ENCODE results near the gene BAIAP2. TPM values are rescaled to one million over a fixed set of nuclear protein-coding genes. Genes with fewer than 3 reads are reported as not detected.
A peak's percentile ranks its signal among the peaks of the same experiment; 100 is the strongest.

The BAIAP2 gene
- total and polyA plus RNA-seq, 2 donors (not counting 1 experiment from before 2014, with no cell fraction given), result 1.3 to 12.0 TPM

GRCh38 chr17:81036197-81036941 lies 1.4 kb downstream of the BAIAP2 start:
- Histone ChIP-seq H3K27me3 (replicated peaks in 1 of 4; ENCODE audit: control extremely low read depth in 1 of 4, control insufficient read depth in 3 of 4, insufficient read depth in 4 of 4, low read length in 3 of 4) (peaks cover 0 to 62% (median 14%) of the 10 kb centered on the region in 4 experiments), H3K27ac (ENCODE audit: low read length in 2 of 2) (no peak overlapping the region), H2AFZ (ENCODE audit: insufficient read depth, low read depth, low read length, poor library complexity, severe bottlenecking) (no peak overlapping the region), H3K9ac (ENCODE audit: low read length) (no peak overlapping the region), H3K79me2 (ENCODE audit: control insufficient read depth, insufficient read depth, low read length) (no peaks in the 10 kb centered on the region), H3K9me3 (ENCODE audit: control extremely low read depth in 1 of 3, control insufficient read depth in 2 of 3, insufficient read depth in 1 of 3, low read length in 2 of 3) (peaks cover 0 to 9% (median 0%) of the 10 kb centered on the region in 3 donors), H3K4me2 (replicated peaks; ENCODE audit: low read depth, low read length, poor library complexity, severe bottlenecking) (peak overlapping the region; percentile 82), H3K4me1 (ENCODE audit: control insufficient read depth in 2 of 2, insufficient read depth in 2 of 2, low read length in 2 of 2) (peaks cover 12 to 16% of the 10 kb centered on the region in 2 donors), H3K36me3 (replicated peaks in 1 of 2; ENCODE audit: control extremely low read depth in 1 of 2, control insufficient read depth in 1 of 2, extremely low read depth in 1 of 2, insufficient read depth in 2 of 2, low read length in 1 of 2) (no peaks in the 10 kb centered on the region), H4K20me1 (ENCODE audit: control insufficient read depth, insufficient read depth, low read length, poor library complexity, severe bottlenecking) (no peaks in the 10 kb centered on the region), H3K4me3 (ENCODE audit: control extremely low read depth in 1 of 5, extremely low read depth in 1 of 5, insufficient read depth in 1 of 5, low read depth in 2 of 5, low read length in 4 of 5) (no peak overlapping the region)
- DNase-seq (no peak), ATAC-seq (ENCODE audit: low read depth) (no peak)
- ChIA-PET POLR2A (no interaction called here), CTCF (interaction anchor here (1.5 kb wide), 1 partner anchor 48 kb away, joined by 4 read pairs; no protein-coding TSS in a partner anchor)
- H3K27me3 Mint-ChIP-seq, result peaks cover 44% of the 10 kb centered on the region
- no peaks in the 10 kb centered on the region for H3K9me3 Mint-ChIP-seq (ENCODE audit: insufficient read depth)
- H3K4me1 Mint-ChIP-seq, result peaks cover 13% of the 10 kb centered on the region
- peak overlapping the region; percentile 86 for H3K4me3 Mint-ChIP-seq
- intact Hi-C loops (cut with micrococcal nuclease), result no loop called here
- TF ChIP-seq CTCF (IDR thresholded peaks at IDR 0.05) (no peak), EZH2 (IDR thresholded peaks at IDR 0.05; ENCODE audit: borderline replicate concordance, insufficient read depth, low read depth, low read length, poor library complexity, severe bottlenecking) (no peak)
- 93% methylated on average over 19 of the region's 24 CpGs for WGBS (ENCODE audit: insufficient coverage)
- H3K27ac Mint-ChIP-seq, result no peak overlapping the region
